HG03565 (cell line): ENCODE results near the gene KLLN.
"Not testable (repeated sequence)": the region's sequence is repeated elsewhere in the genome, so short reads cannot be mapped to it uniquely, and the experiment has no call there.

Source experiments
- ATAC-seq: cut with Tn5 transposase; IDR thresholded peaks from one replicate; pipeline ENCODE4 v1.9.1; 2021; ENCODE audit warnings: mild to moderate bottlenecking, moderate library complexity; ENCODE audit not compliant: unreplicated experiment

Gene KLLN

DNA sequence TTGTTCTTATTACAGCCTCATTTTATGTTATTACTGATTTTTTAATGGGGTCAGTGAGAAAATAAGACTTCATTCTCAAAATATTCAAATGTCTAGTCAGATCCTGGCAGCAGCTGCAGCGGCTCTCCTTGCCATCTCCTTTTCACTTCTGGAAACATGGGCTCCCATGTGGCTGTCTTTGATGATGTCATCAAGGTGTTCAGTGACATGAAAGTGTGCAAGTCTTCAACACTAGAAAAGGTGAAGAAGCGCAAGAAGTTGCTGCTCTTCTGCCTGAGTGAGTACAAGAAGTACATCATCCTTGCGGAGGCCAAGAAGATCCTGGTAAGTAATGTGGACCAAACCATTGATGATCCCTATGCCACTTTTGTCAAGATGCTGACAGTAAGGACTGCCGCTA lies 19.6 kb downstream of the KLLN start:
- no peak for ATAC-seq

DNA sequence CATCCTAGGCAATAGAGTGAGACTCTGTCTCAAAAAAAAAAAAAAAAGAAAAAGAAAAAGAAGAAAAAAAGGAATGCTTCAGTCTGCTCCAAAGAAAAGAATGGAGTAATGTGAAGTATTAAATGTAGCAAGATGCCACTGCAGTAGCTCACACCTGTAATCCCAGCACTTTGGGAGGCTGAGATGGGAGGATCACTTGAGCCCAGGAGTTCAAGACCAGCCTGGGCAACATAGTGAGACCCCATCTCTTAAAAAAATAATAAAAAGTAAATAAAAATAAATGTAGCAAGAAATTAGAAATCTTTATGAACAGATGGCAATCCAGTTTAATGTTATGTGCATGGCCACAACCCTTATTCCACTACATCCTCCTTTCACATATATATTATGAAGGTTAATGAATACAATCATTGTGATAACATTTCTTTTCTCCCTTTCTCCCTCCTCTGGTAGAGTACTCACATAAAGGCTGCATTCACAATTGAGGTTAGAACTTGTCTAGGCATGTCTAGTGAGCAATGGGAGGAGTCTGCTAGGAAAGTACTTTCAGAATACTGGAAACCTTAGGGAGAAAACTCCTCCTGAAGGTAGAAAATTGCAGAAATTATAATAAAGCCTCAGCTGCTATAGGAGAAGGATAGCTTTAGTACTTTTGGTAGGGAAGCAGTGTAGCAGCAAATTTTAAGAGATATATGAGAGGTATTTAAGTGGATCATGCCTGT lies 20.4 kb downstream of the KLLN start:
- no peak for ATAC-seq

DNA sequence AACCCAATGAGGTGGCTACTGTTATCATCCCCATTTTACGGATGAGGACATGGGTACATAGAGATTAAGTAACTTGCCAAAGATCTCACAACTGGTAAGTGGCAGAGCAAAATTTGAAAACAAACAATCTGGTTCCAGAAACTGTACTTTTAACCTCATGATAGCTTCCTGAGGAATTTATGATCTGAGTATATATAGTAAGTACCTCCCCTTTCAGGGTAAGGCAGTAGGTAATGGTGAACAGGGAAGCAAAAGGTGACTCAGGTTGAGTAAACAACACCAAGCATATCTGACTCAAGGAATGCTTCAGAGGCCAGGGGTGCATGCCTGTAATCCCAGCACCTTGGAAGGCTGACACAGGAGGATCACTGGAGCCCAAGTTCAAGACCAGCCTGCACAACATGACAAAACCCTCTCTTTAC lies 21.1 kb downstream of the KLLN start:
- no peak for ATAC-seq

DNA sequence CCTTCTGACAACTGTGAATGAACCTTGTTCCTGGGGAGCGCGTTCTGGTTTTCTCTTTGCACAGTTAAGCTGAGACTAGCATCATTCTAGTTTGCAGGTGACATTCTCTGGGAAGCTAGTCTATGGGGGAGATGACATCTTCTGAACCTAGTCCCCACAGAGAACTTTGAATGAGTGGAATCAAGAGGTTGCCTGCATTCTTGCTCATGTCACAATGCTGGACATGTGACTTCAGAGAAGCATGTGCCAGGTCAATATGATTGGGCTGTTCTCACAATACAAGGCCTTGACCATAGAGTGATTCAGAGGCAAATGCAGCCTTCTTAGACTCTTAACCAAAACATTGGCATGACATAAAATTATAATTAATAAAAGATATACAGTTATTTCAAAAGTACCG lies 22.1 kb downstream of the KLLN start:
- no peak for ATAC-seq

DNA sequence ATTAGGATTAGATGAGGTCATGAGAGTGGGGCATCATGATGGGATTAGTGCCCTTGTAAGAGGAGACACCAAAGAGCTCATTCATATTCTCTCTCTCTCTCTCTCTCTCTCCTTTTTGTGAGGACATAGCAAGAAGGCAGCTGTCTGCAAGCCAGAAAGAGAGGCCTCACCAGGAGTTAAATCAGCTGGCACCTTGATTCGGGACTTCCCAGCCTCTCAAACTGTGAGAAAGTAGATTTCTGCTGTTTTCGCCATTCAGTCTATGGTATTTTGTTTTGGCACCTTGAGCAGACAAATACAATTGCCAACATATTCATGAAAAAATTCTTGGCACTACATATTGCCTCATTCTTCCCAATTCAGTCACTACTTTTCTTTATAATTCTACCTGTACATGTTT lies 24.7 kb downstream of the KLLN start:
- no peak for ATAC-seq

DNA sequence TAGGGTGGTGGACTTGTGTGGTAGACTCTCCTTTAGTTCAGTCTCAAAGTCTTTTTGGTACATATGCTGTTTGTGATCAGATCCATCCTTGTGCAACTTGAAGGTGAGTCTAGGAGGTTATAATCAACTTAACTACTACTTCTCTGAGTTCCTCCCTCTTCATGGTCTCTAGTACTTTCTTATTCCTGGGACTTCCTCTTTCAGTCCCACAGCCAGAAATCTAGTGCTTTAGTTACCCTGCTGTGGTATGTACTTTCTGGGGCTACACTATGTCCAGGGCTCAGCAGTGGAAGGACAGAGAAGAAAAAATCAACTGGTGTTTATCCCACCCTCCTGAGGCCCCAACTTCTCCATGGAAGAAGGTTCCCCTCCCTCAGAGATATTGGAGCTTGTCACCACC lies 25.9 kb downstream of the KLLN start:
- no peak for ATAC-seq

DNA sequence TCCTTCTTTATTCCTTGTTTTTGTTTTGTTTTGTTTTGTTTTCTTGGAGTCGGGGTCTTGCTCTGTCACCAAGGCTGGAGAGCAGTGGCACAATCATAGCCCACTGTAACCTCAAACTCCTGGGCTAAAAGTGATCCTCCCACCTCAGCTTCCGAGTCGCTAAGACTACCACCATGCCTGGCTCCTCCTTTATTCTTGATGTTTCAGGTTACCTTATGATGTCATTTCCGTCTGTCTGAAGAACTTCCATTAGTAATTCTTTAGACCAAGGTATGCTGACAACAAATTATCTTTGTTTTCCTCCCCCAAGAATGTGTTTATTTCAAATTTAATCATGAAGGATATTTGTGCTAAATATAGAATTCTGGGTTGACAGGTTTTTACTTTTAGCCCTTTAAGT lies 27.2 kb downstream of the KLLN start:
- ATAC-seq = no peak

DNA sequence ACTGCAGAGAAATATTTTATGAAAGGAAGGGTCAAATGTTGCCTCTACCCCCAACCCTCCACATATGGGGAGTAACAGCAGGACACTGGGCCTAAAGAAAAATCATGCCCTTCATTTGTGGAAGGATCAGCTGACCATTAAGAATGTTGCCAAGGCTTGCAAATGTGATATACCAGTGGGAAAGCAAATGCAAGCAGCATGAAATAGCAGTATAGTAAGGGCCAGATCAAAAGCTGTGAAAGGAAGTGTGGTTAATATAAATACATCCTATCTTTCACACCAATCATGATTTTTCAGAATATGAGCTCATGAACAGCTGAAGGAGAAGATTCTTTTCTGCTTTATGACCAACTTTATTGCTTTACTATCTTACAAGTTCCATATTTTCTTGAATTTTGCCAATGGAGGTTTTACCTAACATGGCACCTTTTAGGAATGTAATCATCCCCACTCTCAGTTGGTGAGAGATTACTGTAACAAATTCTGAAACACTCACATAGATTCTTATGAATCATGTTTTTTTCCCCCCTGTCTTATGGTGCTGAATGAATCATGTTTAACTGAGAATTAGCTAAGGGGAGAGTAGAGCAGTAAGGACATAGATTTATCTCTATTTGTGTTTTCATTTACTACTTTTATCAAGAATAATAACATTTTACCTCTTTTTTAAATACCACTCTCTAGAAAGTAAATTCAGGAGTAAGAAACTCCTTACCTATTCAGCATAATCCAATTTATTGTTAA lies 33.2 kb downstream of the KLLN start:
- no peak for ATAC-seq

DNA sequence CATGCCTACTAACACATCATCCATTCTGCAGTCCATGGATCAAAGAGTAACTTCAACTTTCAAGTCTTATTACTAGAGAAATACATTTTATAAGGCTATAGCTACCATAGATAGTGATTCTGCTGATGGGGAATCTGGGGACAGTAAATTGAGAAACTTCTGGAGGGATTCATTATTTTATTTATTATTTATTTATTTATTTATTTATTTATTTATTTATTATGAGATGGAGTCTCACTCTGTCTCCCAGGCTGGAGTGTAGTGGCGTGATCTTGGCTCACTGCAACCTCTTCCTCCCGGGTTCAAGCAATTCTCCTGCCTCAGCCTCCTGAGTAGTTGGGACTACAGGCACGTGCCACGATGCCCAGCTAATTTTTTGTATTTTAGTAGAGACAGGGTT lies 34.3 kb downstream of the KLLN start:
- ATAC-seq = not testable (repeated sequence)

DNA sequence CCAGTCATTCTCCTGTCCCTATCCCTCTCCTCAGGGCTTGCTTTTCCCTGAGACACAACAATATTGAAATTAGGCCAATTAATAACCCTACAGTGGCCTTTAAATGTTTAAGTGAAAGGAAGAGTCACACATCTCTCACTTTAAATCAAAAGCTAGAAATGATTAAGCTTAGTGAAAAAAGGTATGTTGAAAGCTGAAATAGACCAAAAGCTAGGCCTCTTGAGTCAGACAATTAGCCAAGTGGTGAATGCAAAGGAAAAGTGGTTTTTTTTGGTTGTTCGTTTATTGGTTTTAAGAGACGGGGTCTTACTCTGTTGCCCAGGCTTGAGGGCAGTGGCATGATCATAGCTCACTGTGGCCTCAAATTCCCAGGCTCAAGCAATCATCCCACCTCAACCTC lies 35.7 kb downstream of the KLLN start:
- ATAC-seq = no peak

DNA sequence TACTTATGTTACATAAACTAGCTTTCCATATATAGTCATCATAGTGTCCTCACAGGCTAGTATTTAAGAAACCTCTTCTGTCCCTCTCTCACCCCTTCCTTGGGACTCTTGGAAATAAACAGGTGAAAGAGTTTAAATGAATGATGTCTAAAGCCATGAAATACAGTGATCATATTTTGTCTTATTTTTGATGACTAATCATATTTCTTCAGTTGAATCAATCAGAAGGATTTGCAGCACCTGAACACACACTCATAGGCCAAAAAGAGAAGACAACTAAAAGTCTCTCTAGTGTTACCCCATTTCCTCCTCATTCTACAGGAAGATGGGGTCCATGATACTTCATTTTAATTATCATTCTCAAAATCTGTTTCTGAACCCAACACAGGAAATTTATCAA lies 36.7 kb downstream of the KLLN start:
- ATAC-seq = no peak

DNA sequence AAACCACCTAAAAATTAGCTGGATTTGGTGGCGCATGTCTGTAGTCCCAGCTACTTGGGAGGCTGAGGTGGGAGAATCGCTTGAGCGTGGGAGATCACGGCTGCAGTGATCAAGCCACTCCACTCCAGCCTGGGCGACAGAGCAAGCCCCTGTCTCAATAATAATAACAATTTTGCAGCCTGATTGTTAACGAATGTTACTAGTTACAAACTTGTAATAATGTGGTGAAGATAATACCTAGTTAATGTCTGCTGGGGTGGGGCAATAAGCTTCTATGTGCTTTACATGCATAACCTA lies 44.1 kb downstream of the KLLN start:
- ATAC-seq = no peak

DNA sequence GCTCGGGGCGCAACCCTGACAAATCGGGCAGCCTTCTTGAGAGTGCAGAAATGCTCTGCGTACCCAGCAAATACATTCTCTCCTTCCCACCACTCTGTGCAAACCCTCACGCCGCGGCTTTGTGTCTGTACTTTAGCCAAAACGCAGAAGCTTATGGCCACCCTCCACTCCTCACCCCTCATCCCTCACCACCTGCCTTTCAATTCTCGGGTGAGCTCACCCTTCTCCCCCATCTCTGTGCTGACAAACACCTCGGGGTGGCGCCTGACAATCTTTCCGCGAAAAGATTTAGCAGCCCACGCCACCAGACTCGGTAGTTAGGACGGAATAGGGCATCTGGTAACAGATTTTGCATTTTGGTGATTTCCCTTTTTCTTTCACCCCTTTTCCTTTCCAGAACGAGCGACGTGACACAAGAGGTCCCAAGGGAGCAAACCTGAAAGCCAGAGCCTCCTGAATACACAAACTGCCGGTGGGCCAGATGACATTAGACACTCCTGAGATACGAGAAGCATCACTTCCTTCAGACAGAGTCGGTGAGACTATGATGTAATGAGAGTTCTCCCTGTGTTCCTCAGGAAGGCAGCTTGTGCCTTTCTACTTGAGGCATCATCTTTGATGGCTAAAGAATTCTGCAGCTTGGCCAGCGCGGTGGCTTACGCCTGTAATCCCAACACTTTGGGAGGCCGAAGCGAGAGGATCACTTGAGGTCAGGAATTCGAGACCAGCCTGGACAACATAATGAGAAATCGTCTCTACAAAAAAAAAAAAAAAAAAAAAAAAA lies 44.6 kb downstream of the KLLN start:
- ATAC-seq = peak; percentile 32

DNA sequence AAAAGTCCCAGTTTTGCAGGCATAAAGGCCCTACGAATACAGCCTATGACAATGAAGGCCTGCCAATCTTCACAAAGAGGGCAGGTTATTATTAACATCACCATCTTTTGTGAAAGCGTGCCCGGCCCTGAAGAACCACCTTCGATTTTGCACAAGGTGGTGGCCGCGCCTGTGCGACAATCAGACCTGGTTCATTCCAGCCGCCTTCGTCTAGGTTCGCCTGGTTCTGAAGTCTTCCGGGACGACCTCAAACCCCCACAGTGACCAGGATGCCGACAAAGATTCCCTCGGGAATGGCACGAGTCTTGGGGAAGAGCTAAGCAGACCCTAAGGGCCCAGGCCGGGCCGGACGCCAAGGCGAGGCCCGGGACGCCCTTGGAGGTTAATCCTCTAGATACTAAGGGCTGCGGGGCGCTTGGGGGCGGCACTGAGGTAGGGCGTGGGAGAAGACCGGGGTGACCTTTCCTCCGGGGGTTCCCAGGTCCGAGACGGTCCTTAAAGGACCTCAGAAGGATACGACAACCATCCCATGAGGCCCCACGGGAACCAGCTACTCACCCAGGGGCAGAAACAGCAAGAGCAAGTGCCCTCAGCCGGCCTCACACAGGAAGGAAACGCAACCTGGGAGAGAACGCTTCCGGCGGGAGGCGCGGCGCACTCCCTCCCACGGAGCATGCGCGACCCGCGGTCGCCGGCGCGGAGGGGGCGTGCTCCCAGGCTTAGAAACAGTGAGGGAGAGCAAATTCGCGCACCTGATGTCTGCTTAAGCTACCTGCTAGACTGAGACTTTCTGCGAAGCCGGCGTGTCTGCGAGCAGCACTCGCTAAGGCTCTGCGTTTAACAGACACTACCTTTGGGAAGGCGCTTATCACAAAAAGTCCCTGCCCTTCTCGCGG lies 45.5 kb downstream of the KLLN start, which contains the start of gene ATAD1:
ATAD1 (minus strand) TSS at position 618 of the 896 bp plus-strand sequence. CDS start 3,627 bp downstream, outside the sequence.
- peak; percentile 64 for ATAC-seq

DNA sequence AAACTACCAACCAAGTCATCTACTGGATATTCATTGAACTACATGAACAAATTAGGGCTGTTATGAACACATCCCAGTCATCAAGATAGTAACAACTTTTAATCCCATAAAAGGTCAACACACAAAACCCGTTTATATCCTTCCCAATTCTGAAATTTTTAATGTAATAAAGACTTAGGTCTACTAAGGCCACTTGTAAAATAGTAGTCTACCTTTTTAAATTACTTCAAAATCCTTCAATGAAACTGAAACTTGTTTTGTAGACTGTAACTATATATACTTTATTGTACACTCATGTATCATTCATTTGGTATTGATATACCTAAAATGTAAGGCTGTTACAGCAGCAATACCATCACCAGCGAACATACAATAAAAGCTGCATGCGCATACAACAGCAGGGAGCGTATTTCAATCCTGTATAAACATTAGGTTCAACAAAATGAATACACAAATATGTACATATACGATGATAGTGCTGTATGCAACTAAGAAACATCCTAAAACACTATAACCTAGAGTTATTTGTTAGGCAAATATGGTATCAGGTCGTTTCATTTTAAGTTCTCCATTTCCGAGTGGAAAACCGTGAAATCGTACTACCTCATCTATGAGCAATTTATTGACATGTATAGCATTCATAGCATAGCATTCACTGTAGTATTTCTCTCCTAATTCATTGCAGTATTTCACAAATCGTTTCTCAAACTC lies 46.3 kb downstream of the KLLN start:
- ATAC-seq = no peak

DNA sequence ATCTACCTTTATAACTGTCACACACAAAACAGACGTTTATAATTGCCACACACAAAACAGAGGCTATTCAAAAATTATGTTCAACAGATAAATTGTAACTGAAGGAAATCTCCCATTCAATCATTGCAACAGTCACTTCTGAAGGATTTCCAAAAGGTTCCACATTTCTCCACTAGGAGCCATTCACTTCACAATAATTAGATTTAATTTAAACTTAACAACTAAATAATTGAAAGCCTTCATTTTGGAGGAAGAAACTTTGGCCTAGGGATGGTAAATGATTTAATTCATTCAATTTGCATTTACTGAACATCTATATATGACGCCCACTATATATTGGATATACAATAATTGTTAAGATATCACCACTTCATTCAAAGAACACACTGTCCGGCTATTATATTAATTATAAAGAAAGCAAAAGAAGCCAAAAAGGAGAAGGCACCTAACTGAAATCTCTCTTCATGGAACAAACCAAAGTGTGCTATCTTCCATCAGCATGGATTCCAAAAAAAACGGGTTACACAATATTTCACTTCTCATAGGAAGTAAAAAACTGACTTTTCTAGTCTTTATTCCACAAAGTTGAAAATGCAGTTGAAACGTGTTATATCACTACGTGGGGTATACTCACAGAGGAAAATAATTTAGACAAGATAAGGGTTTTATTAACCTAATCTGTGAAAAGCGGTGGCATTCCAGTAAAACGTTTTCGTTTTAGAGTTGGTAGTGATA lies 47.0 kb downstream of the KLLN start:
- no peak for ATAC-seq
